SKM-1 (cell line): ENCODE measurements around the gene NFYC.
"Not testable (repeated sequence)": the region's sequence is repeated elsewhere in the genome, so short reads cannot be mapped to it uniquely, and the experiment has no call there.

Source experiments
- DNase-seq: peaks from one replicate; lab custom pipeline; 2025; ENCODE audit not compliant: unreplicated experiment; lab: John Stamatoyannopoulos, UW

Gene NFYC

GRCh38 chr1:40664791-40665190 lies 26.7 kb upstream of the NFYC start:
- no peak for DNase-seq

- DNase-seq, result peak; percentile 73
Measured at GRCh38 chr1:40665335-40666171, 26.0 kb upstream of the NFYC start, which contains the start of gene RIMS3. Gene RIMS3 (minus strand): TSS chr1:40665682. CDS start chr1:40641925, 23,757 bp downstream.

- peak; percentile 72 for DNase-seq
Measured at GRCh38 chr1:40668769-40669525, 22.6 kb upstream of the NFYC start.

DNA sequence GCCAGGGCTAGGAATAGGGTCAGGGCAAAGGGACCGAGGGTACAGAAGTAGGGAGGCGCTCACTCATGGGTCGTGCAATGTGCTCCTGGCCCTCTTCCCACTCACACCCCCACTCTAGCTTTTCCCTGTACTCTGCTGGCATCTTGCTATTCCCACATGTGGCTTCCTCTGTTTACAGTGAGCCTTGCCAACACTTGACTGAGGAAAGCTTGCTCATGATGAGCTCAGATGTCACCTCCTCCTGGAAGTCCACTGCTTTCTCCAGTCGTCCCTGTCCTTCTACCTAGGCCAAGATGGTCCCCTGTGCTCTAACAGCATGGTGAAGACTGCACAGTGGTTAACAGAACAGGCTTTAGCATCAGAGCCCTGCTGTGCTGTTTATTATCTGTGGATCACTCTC lies 18.1 kb upstream of the NFYC start:
- DNase-seq, result no peak

DNA sequence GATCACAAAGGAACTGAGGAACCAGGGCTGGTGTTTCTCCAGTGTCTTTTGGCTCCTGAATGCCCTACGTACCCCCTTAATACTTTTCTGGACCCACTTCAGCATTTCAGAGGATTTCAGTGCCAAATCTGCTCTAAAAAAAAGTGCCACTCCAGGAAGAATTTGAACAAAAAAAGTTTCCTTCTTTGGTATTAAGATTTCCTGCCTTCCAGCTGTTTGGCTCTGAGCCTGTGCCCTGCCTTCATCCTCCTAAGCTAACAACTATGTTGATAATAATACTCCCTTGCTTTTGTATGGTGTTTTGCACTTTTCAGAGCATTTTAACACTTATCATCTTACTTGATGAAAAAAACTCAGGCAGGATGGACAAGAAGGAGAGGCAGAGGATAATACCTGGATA lies 15.0 kb upstream of the NFYC start:
- DNase-seq, result no peak

GRCh38 chr1:40679165-40679953 lies 12.1 kb upstream of the NFYC start:
- DNase-seq, result no peak

DNA sequence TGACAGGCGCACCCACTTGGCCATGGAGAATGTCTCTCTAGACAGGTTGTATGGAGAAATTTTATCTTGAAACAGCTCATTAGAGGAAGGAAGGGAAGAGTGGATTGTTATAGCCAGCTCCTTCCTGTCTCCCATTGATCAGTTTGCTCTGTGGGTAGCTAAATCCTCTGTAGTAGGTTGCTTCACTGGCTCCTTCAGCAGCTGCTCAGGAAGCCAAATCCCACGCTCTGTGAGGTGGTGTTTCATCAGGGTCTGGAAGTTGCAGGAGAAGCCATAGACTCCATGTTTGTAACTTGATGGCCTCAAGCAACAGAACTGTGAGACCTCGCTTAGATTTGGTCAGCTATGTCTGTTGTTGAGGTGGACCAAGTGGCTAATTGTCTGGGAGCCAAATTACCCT lies 6.8 kb upstream of the NFYC start:
- DNase-seq, result peak; percentile 8

DNA sequence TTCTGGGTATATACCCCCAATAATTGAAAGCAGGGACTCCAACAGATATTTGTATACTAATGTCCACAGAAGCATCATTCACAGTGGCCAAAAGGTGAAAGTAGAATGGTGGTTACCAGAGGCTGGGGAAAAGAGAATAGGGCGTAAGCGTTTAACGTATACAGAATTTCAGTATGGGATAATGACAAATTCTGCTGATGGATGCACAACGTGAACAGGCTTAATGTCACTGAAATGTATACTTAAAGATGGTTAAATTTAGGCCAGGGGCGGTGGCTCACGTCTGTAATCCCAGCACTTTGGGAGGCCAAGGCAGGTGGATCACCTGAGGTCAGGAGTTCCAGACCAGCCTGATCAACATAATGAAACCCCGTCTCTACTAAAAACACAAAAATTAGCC lies 4.4 kb upstream of the NFYC start:
- no peak for DNase-seq

- no peak for DNase-seq
Measured at GRCh38 chr1:40687661-40688060, 3.8 kb upstream of the NFYC start.

GRCh38 chr1:40689737-40690136 lies 1.8 kb upstream of the NFYC start:
- no peak for DNase-seq

DNA sequence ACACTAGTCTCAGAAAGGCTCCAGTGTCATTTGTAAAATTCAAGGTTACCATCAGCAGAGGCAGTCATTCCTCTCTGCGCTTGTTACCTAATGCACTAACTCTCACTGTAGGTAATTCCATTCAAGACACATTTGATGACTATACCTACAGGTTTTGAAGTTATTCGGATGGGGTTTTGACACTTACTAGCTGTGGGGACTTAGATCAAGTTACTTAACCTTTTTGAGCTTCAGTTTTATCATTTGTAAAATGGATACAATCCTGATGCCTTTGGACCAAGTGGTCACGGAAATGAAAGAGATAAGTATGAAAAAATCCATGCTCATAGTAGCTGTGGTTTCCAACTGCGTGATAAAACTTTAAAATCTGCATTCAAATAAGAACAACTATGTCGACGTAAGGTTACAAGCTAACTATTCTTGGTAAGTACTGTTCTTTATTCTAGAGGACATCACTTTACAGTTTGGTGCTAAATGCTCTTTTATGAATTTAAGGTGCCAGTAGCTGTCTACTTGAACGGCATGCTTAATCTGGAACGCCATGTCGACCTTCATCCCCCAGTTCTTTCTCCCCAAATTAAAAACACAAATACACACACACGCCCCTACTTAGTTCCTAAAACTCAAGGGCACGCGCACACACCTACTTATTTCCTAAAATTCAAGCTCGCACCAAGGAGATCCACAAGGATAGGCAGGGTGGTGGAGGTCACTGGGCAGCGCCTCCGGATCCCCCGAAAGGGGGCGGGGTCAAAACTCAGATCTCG lies 550 bp upstream of the NFYC start:
- DNase-seq, result no peak

DNA sequence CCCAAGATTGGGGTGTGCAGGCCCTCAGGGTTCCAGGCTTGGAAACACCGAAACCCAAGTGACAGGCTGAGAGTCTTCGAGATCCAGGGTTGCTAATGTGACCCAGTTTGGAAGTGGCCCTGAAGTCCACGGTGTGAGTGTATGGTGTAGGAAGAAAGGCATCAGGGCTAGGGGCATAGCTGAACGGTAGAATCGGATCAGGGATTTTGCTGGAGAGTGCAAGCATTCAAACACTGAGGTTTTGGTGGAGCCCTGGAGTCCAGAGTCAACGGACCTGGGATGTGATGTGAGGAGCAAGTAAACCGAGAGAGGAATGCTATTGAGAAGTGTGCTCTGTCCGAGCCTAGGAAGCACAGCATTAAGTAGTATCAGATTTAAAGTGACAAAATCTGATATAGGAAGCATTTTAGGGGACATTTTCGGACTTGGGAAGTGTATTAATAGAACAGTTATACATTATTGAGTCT lies 958 bp downstream of the NFYC start:
- no peak for DNase-seq

DNA sequence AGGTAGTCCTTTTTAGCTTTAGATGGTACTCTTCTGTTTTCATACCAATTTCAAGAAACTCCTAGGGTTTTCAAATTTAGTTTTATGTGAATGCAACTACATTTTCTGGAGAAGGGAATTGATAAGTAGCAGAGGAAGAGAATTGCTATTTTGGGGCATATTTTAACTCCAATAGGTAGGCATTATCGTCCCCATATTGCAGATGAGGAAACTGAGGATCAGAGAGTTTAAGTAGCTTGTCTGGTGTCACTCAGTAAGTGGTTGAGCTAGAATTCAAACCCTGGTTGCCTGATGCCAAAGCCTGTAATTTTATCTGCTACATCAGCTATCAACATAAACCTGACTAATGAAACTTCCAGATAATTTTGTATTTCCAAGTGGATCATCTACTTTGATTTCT lies 1.9 kb downstream of the NFYC start:
- no peak for DNase-seq

GRCh38 chr1:40694353-40694874 lies 2.9 kb downstream of the NFYC start:
- DNase-seq, result no peak

DNA sequence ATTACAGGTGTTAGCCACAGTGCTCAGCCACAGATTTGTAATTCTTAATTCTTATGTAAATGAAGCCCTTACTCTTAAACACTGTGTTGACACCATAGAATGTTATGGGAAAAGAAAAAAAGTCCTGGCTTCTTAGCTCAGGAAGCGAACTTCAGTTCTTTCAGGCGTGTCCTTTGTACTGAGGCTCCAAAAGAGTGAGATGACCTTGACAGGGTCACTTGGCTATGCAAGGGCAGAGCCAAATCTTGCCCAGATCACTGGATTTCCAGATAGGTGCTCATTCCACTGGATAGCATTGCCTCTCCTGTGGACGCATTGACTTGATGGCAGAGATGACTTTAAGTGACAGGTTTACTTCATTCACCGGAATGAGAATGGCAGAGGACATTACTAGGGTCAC lies 4.8 kb downstream of the NFYC start:
- no peak for DNase-seq

GRCh38 chr1:40697436-40697835 lies 5.9 kb downstream of the NFYC start:
- no peak for DNase-seq

GRCh38 chr1:40699787-40700186 lies 8.3 kb downstream of the NFYC start:
- no peak for DNase-seq

GRCh38 chr1:40701684-40702083 lies 10.2 kb downstream of the NFYC start:
- DNase-seq, result no peak

- not testable (repeated sequence) for DNase-seq
Measured at GRCh38 chr1:40702810-40703209, 11.3 kb downstream of the NFYC start.

DNA sequence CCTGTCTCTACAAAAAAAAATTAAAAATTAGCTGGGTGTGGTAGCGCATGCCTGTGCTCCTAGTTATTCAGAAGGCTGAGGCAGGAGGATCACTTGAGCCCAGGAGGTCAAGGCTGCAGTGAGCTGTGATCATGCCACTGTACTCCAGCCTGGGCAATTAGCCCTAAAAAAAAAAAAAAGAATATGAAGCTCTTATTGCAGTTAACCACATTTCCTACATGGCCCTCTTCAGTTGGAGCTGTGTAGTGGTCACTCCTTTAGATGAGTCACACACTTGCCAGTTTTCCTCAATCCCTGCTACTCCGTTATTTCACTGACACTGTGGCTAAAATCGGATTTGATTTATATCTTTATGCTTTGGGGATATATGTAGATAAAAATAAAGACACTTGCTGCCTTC lies 11.8 kb downstream of the NFYC start:
- DNase-seq, result no peak
